H1 (cell line): ENCODE measurements around the gene EMX2. TPM values are rescaled to one million over a fixed set of nuclear protein-coding genes. Genes with fewer than 3 reads are reported as not detected.
A peak's percentile ranks its signal among the peaks of the same experiment; 100 is the strongest.

Experiments used
- ASH2L ChIP-seq: fragments of 200-600, 300-600 bp; sonication (generic); IDR thresholded peaks from one replicate; pipeline ENCODE4 v1.7.1; 2017; ENCODE audit warnings: low read length
- CBX8 ChIP-seq: fragments of 300-800, 300-1000 bp; sonication (generic); IDR thresholded peaks from 2 replicates; pipeline ENCODE4 v1.7.1; 2016; ENCODE audit warnings: low read depth, low read length, borderline replicate concordance
- CTBP2 ChIP-seq: IDR thresholded peaks from 2 replicates; pipeline ENCODE4 v1.7.0; 2011; ENCODE audit warnings: borderline replicate concordance, mild to moderate bottlenecking, moderate library complexity, mixed read lengths, low read length; ENCODE audit not compliant: insufficient read depth, insufficient read length
- EGR1 ChIP-seq: IDR thresholded peaks from 2 replicates; pipeline ENCODE4 v1.6.1; 2011; ENCODE audit warnings: low read depth, low read length, borderline replicate concordance
- EZH2 ChIP-seq: fragments of 200-600 bp; sonication (generic); IDR thresholded peaks from 2 replicates; pipeline ENCODE4 v1.7.1; 2012; ENCODE audit warnings: low read depth, mild to moderate bottlenecking, moderate library complexity, low read length, inconsistent platforms; ENCODE audit not compliant: severe bottlenecking
- GABPA ChIP-seq: IDR thresholded peaks from 2 replicates; pipeline ENCODE4 v1.6.1; 2011; ENCODE audit warnings: mild to moderate bottlenecking, low read length, moderate library complexity, borderline replicate concordance; ENCODE audit not compliant: insufficient read depth
- KDM5A ChIP-seq: fragments of 200-600 bp; IDR thresholded peaks from 2 replicates; pipeline ENCODE4 v1.7.1; 2012; ENCODE audit warnings: mild to moderate bottlenecking, low read length, inconsistent platforms, mixed read lengths
- NANOG ChIP-seq: IDR thresholded peaks from 2 replicates; pipeline ENCODE4 v1.6.1; 2011; ENCODE audit warnings: low read length, low read depth, mild to moderate bottlenecking, inconsistent platforms; ENCODE audit not compliant: insufficient read depth, poor library complexity, severe bottlenecking
- NRF1 ChIP-seq: IDR thresholded peaks from 2 replicates; pipeline ENCODE4 v1.6.1; 2011; ENCODE audit warnings: mild to moderate bottlenecking, low read depth, low read length, improper control_type of control experiment
- RAD21 ChIP-seq, 2 experiments: IDR thresholded peaks in 1 of 2; conservative IDR thresholded peaks in 1 of 2; 2 replicates each; pipeline ENCODE4 v1.6.1; 2011; ENCODE audit warnings: low read depth in 2 of 2, low read length in 2 of 2, improper control_type of control experiment in 1 of 2, inconsistent platforms in 1 of 2, mild to moderate bottlenecking in 1 of 2, moderate library complexity in 1 of 2
- SRF ChIP-seq: IDR thresholded peaks from 2 replicates; pipeline ENCODE4 v1.6.1; 2011; ENCODE audit warnings: mild to moderate bottlenecking, low read depth, low read length, moderate library complexity
- TAF7 ChIP-seq: optimal IDR thresholded peaks from 2 replicates; pipeline ENCODE3; 2011; ENCODE audit warnings: low read depth, mild to moderate bottlenecking, inconsistent platforms, low read length, moderate library complexity, borderline replicate concordance
- polyA plus RNA-seq, 7 experiments: library from polyadenylated mRNA; depleted of rRNA in 3 of 7; stranded (reverse) in 5 of 7; unstranded in 2 of 7; fragments of >200 nt in 5 of 7; fragments of 200-250 nt in 2 of 7; gene quantifications; 1 replicate in 5 of 7; 2 replicates in 1 of 7; 4 replicates in 1 of 7; pipeline versions ENCODE4 v1.2.1 to v1.2.3, GENCODE V29; 2011 to 2013; ENCODE audit warnings: missing spikeins in 2 of 7, mixed read lengths in 2 of 7
- total RNA-seq: library from RNA; stranded (reverse); fragmentation: NEBNext Ultra II Directional; extraction: Animal tissue kit (Norgen Biotek cat#: 25700); gene quantifications from 2 replicates; pipeline ENCODE4 v1.2.1, GENCODE V29; 2021
- TF ChIP-seq, protein P1 (sequence below): IDR thresholded peaks from 2 replicates; pipeline ENCODE4 v1.6.1; 2012; ENCODE audit warnings: inconsistent platforms

The EMX2 gene
- total and polyA plus RNA-seq, 2 of the 8 experiments (the other 6 are each of a cell fraction or from before 2014, with no cell fraction given), result not detected

DNA sequence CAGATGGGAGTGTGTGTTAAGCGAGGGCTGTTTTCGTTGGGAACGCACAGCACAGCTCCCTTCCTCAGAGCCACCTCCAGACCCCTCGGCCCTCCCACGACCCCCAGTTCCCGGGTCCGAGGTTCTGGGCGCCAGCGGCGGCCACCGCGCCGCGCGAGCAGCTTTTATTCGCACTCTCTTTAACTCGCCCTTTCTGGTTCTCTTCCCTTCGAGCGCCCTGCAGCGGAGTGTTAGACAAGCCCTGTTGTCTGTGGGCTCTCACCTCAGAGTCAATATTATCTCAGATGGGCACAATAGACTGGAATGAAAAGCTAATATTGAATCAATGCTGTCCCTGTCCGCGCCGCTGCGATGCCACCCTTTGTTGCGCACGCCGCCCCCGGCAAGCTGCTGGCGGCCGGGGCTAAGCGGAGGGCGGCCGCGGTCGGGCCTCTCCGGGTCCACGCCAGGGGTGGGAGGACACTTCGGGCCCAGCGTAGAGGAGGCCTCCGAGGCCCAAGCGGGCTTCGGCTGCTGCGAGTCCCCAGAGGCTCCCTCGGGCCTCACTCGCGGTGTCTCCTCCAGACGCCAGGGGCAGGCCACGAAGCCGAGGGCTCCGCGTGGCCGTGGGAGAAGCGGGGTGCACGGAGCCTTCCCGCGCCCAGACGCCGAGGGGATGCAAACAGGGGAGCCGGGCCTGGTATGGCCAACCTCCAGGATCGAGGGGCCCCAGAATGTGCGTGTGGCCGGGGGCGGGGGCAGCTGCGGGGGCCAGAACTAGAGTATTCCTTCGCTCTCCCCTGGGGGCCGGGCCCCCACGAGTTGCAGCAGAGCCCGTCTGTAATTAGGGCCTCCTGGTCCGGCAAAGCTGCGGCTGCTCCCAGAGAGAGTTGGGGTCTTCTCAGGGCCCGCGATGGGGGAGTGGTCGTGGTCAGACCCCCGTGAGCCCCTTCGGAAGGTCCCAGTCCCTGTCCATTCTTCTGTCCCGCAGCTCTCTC lies 7.9 kb upstream of the EMX2 start (continued):
- no peak for TF ChIP-seq RAD21 (IDR thresholded peaks at IDR 0.05 in 1 of 2, conservative IDR thresholded peaks at IDR 0.05 in 1 of 2; ENCODE audit: low read depth in 2 of 2, low read length in 2 of 2)
- peak; percentile 98 for TF ChIP-seq CTBP2
- no peak for TF ChIP-seq NRF1
- no peak for TF ChIP-seq TAF7
- peak; percentile 95 for TF ChIP-seq EZH2
- TF ChIP-seq, protein P1, sequence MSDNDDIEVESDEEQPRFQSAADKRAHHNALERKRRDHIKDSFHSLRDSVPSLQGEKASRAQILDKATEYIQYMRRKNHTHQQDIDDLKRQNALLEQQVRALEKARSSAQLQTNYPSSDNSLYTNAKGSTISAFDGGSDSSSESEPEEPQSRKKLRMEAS, result no peak
- TF ChIP-seq KDM5A, result no peak
- no peak for TF ChIP-seq NANOG
- TF ChIP-seq SRF, result no peak
- peak; percentile 31; the same call in 1 of the 2 replicates for TF ChIP-seq CBX8
- TF ChIP-seq EGR1, result no peak
- no peak for TF ChIP-seq GABPA
- TF ChIP-seq ASH2L, result no peak
